ENCODE data around the gene POLR1E.

The POLR1E gene

GRCh38 chr9:37540634-37541033 is 54.9 kb downstream of the POLR1E start:
- DNase-seq (ENCODE audit: low spot score), result no peak

GRCh38 chr9:37541465-37541864 is 55.7 kb downstream of the POLR1E start:
- no peak for DNase-seq (ENCODE audit: low spot score)

DNA sequence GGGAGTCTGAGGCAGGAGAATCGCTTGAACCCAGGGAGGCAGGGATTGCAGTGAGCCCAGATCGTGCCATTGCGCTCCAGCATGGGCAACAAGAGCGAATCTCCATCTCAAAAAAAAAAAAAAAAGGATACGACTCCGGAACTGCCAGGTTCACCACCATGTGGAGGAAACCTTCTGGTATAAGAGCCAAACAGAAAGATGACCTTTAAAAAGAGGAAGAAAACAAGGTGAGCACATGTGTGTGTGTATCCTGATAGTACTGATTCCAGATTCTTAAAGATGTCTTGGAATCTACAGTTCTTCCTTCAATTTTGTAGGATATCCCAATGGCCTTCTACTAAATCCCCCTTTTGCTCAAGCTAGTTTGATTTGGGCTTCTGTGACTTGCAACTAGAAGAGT is 56.7 kb downstream of the POLR1E start:
- no peak for DNase-seq (ENCODE audit: low spot score)

- no peak for DNase-seq (ENCODE audit: low spot score)
Measured at GRCh38 chr9:37542895-37543294, 57.1 kb downstream of the POLR1E start.

- no peak for DNase-seq (ENCODE audit: low spot score)
Measured at GRCh38 chr9:37543468-37543867, 57.7 kb downstream of the POLR1E start.

DNA sequence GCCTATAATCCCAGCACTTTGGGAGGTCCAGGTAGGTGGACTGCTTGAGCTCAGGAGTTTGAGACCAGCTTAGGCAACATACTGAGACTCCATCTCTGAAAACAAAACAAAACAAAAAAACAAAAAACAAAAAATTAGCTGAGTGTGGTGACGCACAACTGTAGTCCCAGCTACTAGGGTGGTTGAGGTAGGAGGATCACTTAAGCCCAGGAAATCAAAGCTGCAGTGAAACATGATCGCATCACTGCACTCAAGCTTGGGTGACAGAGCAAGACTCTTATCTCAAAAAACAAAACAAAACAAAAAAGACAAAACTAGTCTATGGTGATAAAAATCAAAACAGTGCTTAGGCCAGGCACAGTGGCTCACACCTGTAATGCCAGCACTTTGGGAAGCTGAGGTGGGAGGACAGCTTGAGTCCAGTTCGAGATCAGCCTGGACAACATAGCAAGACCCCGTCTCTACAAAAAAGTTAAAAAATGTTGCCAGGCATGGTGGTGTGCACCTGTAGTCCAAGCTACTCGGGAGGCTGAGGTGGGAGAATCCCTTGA is 61.7 kb downstream of the POLR1E start:
- DNase-seq (ENCODE audit: low spot score), result no peak

DNA sequence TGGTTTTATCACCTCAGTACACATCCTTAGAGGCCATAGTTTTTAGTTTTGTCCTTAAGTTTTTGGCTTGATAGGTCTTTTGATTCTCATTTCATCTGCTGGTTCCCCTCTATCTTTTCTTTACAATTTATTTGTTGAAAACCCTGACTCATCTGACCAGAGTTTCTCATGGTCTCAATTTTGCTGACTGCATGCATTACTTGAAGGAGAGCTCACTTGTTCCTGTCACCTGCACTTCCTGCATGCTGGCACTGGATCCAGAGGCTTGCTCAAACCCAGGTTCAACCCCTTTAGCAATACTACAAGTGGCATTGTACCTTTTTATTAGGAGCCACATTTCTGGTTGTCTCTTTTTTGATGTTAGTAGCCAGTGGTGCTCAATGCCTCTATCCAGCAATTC is 63.8 kb downstream of the POLR1E start:
- DNase-seq (ENCODE audit: low spot score), result no peak

GRCh38 chr9:37550781-37551180 is 65.0 kb downstream of the POLR1E start:
- DNase-seq (ENCODE audit: low spot score), result no peak

DNA sequence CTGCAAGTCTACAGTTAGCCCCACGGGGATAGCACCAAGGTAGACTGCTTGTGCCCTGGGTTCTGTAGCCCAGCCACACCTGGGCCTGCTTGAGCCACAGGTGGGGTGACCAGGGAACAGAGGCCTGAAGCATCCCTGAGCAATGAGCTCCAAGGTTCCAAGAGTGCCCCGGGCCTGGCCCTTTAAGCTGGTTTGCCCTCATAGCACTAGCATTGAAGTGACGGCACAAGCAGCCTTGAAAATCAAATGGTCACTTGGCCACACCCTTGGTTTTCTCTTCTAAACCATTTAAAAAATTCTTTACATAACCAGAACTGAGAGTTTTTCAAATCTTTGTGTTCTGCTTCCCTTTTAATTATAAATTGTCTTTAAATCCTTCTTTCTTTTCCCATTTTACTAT is 65.7 kb downstream of the POLR1E start:
- DNase-seq (ENCODE audit: low spot score), result no peak

DNA sequence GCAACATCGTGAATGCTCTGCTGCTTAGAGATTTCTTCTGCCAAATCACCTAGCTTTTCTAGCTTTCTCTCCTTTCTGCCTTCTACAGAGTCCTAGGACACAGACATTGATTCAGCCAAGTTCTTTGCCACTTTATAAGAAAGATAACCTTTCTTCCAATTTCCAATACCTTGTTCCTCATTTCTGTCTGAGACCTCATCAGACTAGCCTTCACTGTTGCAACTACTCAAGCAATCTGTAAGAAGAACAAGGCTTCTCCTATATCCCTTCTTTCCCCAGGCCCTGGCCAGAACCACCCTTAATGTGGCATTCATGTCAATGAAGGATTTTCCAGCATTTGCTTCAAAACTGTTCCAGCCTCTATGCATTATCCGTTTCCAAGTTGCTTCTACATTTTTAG is 66.1 kb downstream of the POLR1E start:
- no peak for DNase-seq (ENCODE audit: low spot score)

Data from AG08395 (cell line).